GM12878 (cell line): Measurements from ENCODE around the gene R3HDM2. TPM values are rescaled to one million over a fixed set of nuclear protein-coding genes. Genes with fewer than 3 reads are reported as not detected.

Experiments used
- CBX3 ChIP-seq: fragments of 200-600 bp; sonication (generic); IDR thresholded peaks from 2 replicates; pipeline ENCODE4 v1.6.1; 2016; ENCODE audit warnings: low read depth, borderline replicate concordance
- CBX5 ChIP-seq: sonication (generic); IDR thresholded peaks from 2 replicates; pipeline ENCODE4 v1.6.1; 2016; ENCODE audit warnings: low read depth, moderate library complexity, mild to moderate bottlenecking, inconsistent platforms
- CHD2 ChIP-seq: IDR thresholded peaks from 2 replicates; pipeline ENCODE4 v1.6.1; 2011; ENCODE audit warnings: low read depth, low read length, improper control_type of control experiment, borderline replicate concordance
- CTCF ChIP-seq, 3 experiments: IDR thresholded peaks in 2 of 3; conservative IDR thresholded peaks in 1 of 3; 2 replicates each; pipeline ENCODE4 v1.5.1; 2011; ENCODE audit warnings: low read depth in 3 of 3, low read length in 3 of 3, mild to moderate bottlenecking in 3 of 3, control low read depth in 2 of 3, moderate library complexity in 2 of 3, inconsistent platforms in 1 of 3, mixed read lengths in 1 of 3; ENCODE audit not compliant: control insufficient read depth in 2 of 3, insufficient read depth in 1 of 3; ENCODE audit errors: extremely low read depth in 1 of 3
- DPF2 ChIP-seq: fragments of 450-650 bp; IDR thresholded peaks from 2 replicates; pipeline ENCODE4 v1.6.1; 2017; ENCODE audit warnings: mild to moderate bottlenecking
- EED ChIP-seq: sonication (generic); IDR thresholded peaks from 2 replicates; pipeline ENCODE4 v1.6.1; 2016; ENCODE audit warnings: antibody characterized with exemption, low read depth
- EZH2 ChIP-seq: IDR thresholded peaks from 2 replicates; pipeline ENCODE4 v1.6.1; 2012; ENCODE audit warnings: low read depth, mild to moderate bottlenecking, control low read depth, inconsistent platforms, low read length, borderline replicate concordance; ENCODE audit not compliant: control insufficient read depth
- IRF3 ChIP-seq: fragments of 450-650 bp; IDR thresholded peaks from 2 replicates; pipeline ENCODE4 v1.6.1; 2014; ENCODE audit warnings: mild to moderate bottlenecking
- KLF5 ChIP-seq: fragments of 450-650 bp; IDR thresholded peaks from 2 replicates; pipeline ENCODE4 v1.6.1; 2014; ENCODE audit warnings: mild to moderate bottlenecking; ENCODE audit not compliant: partially characterized antibody
- LARP7 ChIP-seq: fragments of 450-650 bp; IDR thresholded peaks from 2 replicates; pipeline ENCODE4 v1.6.1; 2017; ENCODE audit warnings: mild to moderate bottlenecking
- MTA3 ChIP-seq: IDR thresholded peaks from 2 replicates; pipeline ENCODE4 v1.6.1; 2012; ENCODE audit warnings: low read length, inconsistent platforms, borderline replicate concordance
- MYB ChIP-seq: fragments of 150-350 bp; IDR thresholded peaks from 2 replicates; pipeline ENCODE4 v1.6.1; 2014; ENCODE audit warnings: mild to moderate bottlenecking, low read depth, low read length, borderline replicate concordance
- NFIC ChIP-seq: IDR thresholded peaks from 2 replicates; pipeline ENCODE4 v1.6.1; 2012; ENCODE audit warnings: low read depth, mild to moderate bottlenecking, inconsistent platforms, low read length, moderate library complexity
- NFXL1 ChIP-seq: fragments of 450-650 bp; IDR thresholded peaks from 2 replicates; pipeline ENCODE4 v1.6.1; 2017; ENCODE audit warnings: antibody characterized with exemption, mild to moderate bottlenecking, borderline replicate concordance
- POLR2AphosphoS2 ChIP-seq: IDR thresholded peaks from 2 replicates; pipeline ENCODE4 v1.6.1; 2011; ENCODE audit warnings: low read depth, mild to moderate bottlenecking, low read length, improper control_type of control experiment, moderate library complexity
- POU2F2 ChIP-seq: IDR thresholded peaks from 3 replicates; pipeline ENCODE4 v1.6.1; 2011; ENCODE audit warnings: low read depth, mild to moderate bottlenecking, low read length, borderline replicate concordance
- RCOR1 ChIP-seq: conservative IDR thresholded peaks from 2 replicates; pipeline ENCODE4 v1.6.1; 2012; ENCODE audit warnings: low read depth, low read length, improper control_type of control experiment
- SMAD1 ChIP-seq: fragments of 450-650 bp; IDR thresholded peaks from 2 replicates; pipeline ENCODE4 v1.6.1; 2018; ENCODE audit warnings: mild to moderate bottlenecking, low read depth; ENCODE audit not compliant: partially characterized antibody
- SMAD5 ChIP-seq: IDR thresholded peaks from 2 replicates; pipeline ENCODE4 v1.6.1; 2016; ENCODE audit warnings: antibody characterized with exemption, low read depth
- SUZ12 ChIP-seq: fragments of 200-600 bp; sonication (generic); IDR thresholded peaks from one replicate; pipeline ENCODE4 v1.6.1; 2018; ENCODE audit warnings: antibody characterized with exemption, mild to moderate bottlenecking; ENCODE audit not compliant: unreplicated experiment
- ZNF217 ChIP-seq: fragments of 450-650 bp; IDR thresholded peaks from 2 replicates; pipeline ENCODE4 v1.6.1; 2017; ENCODE audit warnings: antibody characterized with exemption, mild to moderate bottlenecking
- ZNF24 ChIP-seq: fragments of 450-650 bp; IDR thresholded peaks from 2 replicates; pipeline ENCODE4 v1.6.1; 2017; ENCODE audit warnings: antibody characterized with exemption, mild to moderate bottlenecking
- polyA plus RNA-seq, 11 experiments: library from polyadenylated mRNA; depleted of rRNA in 4 of 11; unstranded in 6 of 11; stranded (reverse) in 5 of 11; fragments of >200 nt; fragmentation: Nextera tagmentation in 4 of 11; fragmentation: Illumina TruSeq in 1 of 11; extraction: Ambion mirVana in 4 of 11; extraction: Trizol in 1 of 11; gene quantifications; 1 replicate in 1 of 11; 2 replicates in 10 of 11; pipeline versions ENCODE4 v1.2.1 to v1.2.3, GENCODE V29; 2011 to 2016; ENCODE audit warnings: inconsistent platforms in 2 of 11, missing spikeins in 2 of 11, low read depth in 1 of 11
- total RNA-seq, 4 experiments: library from RNA; depleted of rRNA in 3 of 4; stranded (reverse); fragments of >200 nt in 3 of 4; fragmentation: Illumina TruSeq in 1 of 4; extraction: Trizol in 1 of 4; gene quantifications; 2 replicates each; pipeline versions ENCODE4 v1.2.1 to v1.2.3, GENCODE V29; 2013 to 2021
- TF ChIP-seq, protein P1 (sequence below): IDR thresholded peaks from 2 replicates; pipeline ENCODE4 v1.6.1; 2012; ENCODE audit warnings: mild to moderate bottlenecking, low read depth, low read length
- TF ChIP-seq, protein P2 (sequence below): IDR thresholded peaks from 2 replicates; pipeline ENCODE4 v1.6.1; 2012; ENCODE audit warnings: low read depth, low read length, improper control_type of control experiment

R3HDM2 gene
- total and polyA plus RNA-seq, 10 of the 15 experiments (the other 5 are each of a cell fraction or from before 2014, with no cell fraction given): 4.6 to 26.1 (median 11.2) TPM

GRCh38 chr12:57238854-57239554 is 191.8 kb downstream of the R3HDM2 start (continued):
- no peak for TF ChIP-seq KLF5
- TF ChIP-seq CBX3: no peak
- no peak for TF ChIP-seq MTA3
- TF ChIP-seq EZH2: no peak
- TF ChIP-seq SUZ12: no peak
- TF ChIP-seq CHD2: 0 out of 2 replicates have a peak, but pooled peaks have one; percentile 54
- TF ChIP-seq SMAD5: no peak
- no peak for TF ChIP-seq NFIC
- TF ChIP-seq, protein P1, sequence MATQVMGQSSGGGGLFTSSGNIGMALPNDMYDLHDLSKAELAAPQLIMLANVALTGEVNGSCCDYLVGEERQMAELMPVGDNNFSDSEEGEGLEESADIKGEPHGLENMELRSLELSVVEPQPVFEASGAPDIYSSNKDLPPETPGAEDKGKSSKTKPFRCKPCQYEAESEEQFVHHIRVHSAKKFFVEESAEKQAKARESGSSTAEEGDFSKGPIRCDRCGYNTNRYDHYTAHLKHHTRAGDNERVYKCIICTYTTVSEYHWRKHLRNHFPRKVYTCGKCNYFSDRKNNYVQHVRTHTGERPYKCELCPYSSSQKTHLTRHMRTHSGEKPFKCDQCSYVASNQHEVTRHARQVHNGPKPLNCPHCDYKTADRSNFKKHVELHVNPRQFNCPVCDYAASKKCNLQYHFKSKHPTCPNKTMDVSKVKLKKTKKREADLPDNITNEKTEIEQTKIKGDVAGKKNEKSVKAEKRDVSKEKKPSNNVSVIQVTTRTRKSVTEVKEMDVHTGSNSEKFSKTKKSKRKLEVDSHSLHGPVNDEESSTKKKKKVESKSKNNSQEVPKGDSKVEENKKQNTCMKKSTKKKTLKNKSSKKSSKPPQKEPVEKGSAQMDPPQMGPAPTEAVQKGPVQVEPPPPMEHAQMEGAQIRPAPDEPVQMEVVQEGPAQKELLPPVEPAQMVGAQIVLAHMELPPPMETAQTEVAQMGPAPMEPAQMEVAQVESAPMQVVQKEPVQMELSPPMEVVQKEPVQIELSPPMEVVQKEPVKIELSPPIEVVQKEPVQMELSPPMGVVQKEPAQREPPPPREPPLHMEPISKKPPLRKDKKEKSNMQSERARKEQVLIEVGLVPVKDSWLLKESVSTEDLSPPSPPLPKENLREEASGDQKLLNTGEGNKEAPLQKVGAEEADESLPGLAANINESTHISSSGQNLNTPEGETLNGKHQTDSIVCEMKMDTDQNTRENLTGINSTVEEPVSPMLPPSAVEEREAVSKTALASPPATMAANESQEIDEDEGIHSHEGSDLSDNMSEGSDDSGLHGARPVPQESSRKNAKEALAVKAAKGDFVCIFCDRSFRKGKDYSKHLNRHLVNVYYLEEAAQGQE: no peak
- TF ChIP-seq POU2F2: 0 out of 3 replicates have a peak, but pooled peaks have one; percentile 56
- TF ChIP-seq ZNF217: no peak; the same call in 1 of the 2 replicates
- TF ChIP-seq CTCF (IDR thresholded peaks at IDR 0.05 in 2 of 3, conservative IDR thresholded peaks at IDR 0.05 in 1 of 3; ENCODE audit: control insufficient read depth in 2 of 3, extremely low read depth in 1 of 3, insufficient read depth in 1 of 3, low read depth in 3 of 3, low read length in 3 of 3): peak; percentile 100; a peak in 5 of 6 replicates
- no peak; the same call in 1 of the 2 replicates for TF ChIP-seq EED
- 0 out of 2 replicates have a peak, but pooled peaks have one; percentile 39 for TF ChIP-seq ZNF24
- no peak for TF ChIP-seq IRF3
- TF ChIP-seq SMAD1: no peak
- TF ChIP-seq RCOR1: no peak
- TF ChIP-seq MYB: no peak
- TF ChIP-seq LARP7: peak; percentile 91
- TF ChIP-seq CBX5: no peak
- TF ChIP-seq POLR2AphosphoS2: no peak
- TF ChIP-seq DPF2: peak; percentile 52; the same call in 1 of the 2 replicates
- no peak for TF ChIP-seq NFXL1
- TF ChIP-seq, protein P2, sequence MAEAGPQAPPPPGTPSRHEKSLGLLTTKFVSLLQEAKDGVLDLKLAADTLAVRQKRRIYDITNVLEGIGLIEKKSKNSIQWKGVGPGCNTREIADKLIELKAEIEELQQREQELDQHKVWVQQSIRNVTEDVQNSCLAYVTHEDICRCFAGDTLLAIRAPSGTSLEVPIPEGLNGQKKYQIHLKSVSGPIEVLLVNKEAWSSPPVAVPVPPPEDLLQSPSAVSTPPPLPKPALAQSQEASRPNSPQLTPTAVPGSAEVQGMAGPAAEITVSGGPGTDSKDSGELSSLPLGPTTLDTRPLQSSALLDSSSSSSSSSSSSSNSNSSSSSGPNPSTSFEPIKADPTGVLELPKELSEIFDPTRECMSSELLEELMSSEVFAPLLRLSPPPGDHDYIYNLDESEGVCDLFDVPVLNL: peak; percentile 32; the same call in 1 of the 2 replicates
